Activated CD4-positive, alpha-beta T cell treated with anti-CD3 and anti-CD28 coated beads for 36 hours (primary cell): ENCODE measurements around the gene LPGAT1. TPM values are rescaled to one million over a fixed set of nuclear protein-coding genes. Genes with fewer than 3 reads are reported as not detected.
"Not testable (repeated sequence)": the region's sequence is repeated elsewhere in the genome, so short reads cannot be mapped to it uniquely, and the experiment has no call there.

ENCODE experiments used
- ATAC-seq: fragments of 200-7000 bp; cut with Tn5 transposase; one replicate; pipeline ENCODE4 v1.10.0; 2021; ENCODE audit warnings: mild to moderate bottlenecking, moderate library complexity
- CTCF ChIA-PET: fragments of 350-600 bp; sonication (Branson Sonifier 250); formaldehyde crosslinking; loops from one replicate; lab custom pipeline; 2021; ENCODE audit warnings: antibody characterized with exemption; lab: Charles Lee
- POLR2A ChIA-PET: fragments of 350-600 bp; sonication (Branson Sonifier 250); formaldehyde crosslinking; loops from one replicate; lab custom pipeline; 2021; ENCODE audit warnings: antibody characterized with exemption, inconsistent platforms; lab: Charles Lee
- DNase-seq: peaks from one replicate; pipeline ENCODE4 v3.0.0-alpha.2; 2020
- H3K27ac Mint-ChIP-seq: one replicate; pipeline ENCODE4 v1.8.0; 2021; ENCODE audit warnings: mixed read lengths
- H3K27me3 Mint-ChIP-seq: one replicate; pipeline ENCODE4 v1.8.0; 2021; ENCODE audit warnings: mixed read lengths
- H3K36me3 Mint-ChIP-seq: one replicate; pipeline ENCODE4 v1.8.0; 2021; ENCODE audit warnings: low read depth, mixed read lengths
- H3K4me1 Mint-ChIP-seq: one replicate; pipeline ENCODE4 v1.8.0; 2021; ENCODE audit warnings: mixed read lengths
- H3K4me3 Mint-ChIP-seq: one replicate; pipeline ENCODE4 v1.8.0; 2021; ENCODE audit warnings: mild to moderate bottlenecking, moderate library complexity, mixed read lengths
- H3K9me3 Mint-ChIP-seq: one replicate; pipeline ENCODE4 v1.8.0; 2021; ENCODE audit warnings: low read depth, mixed read lengths
- intact Hi-C, 2 experiments: fragments of 100-400 bp; cut with DNase I in 1 of 2; cut with micrococcal nuclease in 1 of 2; formaldehyde crosslinking; loops; one replicate each; pipeline versions ENCODE4 v1.14.2 to v1.15.1; 2022 to 2024; cut with DNase I, micrococcal nuclease
- total RNA-seq, 2 experiments: library from RNA; stranded (reverse); gene quantifications; one replicate each; pipeline ENCODE4 v1.2.3, GENCODE V29; 2021

Gene LPGAT1
- total RNA-seq, 2 experiments from 2014 or later: 21.7 to 24.9 TPM

- H3K27ac Mint-ChIP-seq: no peak overlapping the region
- H3K27me3 Mint-ChIP-seq: no peaks in the 10 kb centered on the region
- no peaks in the 10 kb centered on the region for H3K9me3 Mint-ChIP-seq
- no peak overlapping the region for H3K4me3 Mint-ChIP-seq
- DNase-seq (no peak), ATAC-seq (no peak)
- no peaks in the 10 kb centered on the region for H3K36me3 Mint-ChIP-seq
- CTCF ChIA-PET: interaction anchor here (0.6 to 4.1 kb wide), 29 partner anchors 10 to 757 kb away, joined by 3 to 102 read pairs (median 4); partner anchors contain the start of genes DTL and INTS7
- H3K4me1 Mint-ChIP-seq: peaks cover 9% of the 10 kb centered on the region
- intact Hi-C loops: loop anchor here (5.0 kb wide), 5 partner anchors 133 to 758 kb away; partner anchors contain the start of genes DTL (in 1 of the 2), INTS7 (in 1 of the 2) and LPGAT1 (in 1 of the 2)
- POLR2A ChIA-PET: no interaction called here
These were observed 131.5 kb downstream of the LPGAT1 start for GRCh38 chr1:211699059-211699458.

DNA sequence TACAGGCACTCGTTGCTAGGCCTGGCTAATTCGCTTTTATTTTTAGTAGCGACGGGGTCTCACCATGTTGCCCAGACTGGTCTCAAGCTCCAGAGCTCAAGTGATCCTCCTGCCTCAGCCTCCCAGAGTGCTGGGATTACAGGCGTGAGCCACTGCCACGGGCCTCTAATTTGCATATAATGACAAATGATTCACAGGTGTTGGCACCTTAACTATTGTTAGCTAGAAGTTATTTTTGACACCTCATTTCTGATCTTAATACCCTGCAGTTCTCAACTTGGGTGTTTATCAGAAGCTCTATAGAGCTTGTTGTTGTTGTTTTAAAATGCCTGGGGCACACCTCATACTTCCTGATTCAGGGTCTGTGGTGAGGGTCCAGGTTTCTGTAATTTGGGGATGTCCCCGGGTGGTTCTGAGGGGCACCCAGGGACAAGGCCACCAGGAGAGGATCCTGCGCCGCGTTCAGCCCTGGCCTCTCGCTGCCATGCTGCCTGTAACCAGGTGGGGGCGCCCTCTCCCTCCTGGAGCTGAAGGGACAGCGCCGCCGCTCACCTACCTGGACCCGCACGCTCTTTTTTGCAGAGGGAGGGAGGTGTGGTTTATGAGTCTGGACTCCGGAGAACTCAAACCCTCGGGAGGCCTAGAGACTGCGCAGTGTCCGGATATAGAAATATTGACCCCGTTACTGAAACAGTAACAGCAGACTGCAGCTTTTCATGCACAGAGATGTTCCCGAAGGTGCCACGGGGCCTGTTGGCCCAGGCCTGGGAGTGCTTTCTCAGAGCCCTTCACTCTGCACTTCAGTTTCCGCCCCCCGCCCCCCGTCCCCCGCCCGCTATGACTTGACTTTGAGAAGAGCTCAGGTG is 132.2 kb downstream of the LPGAT1 start:
- H3K36me3 Mint-ChIP-seq: no peaks in the 10 kb centered on the region
- intact Hi-C loops: loop anchor here (1.0 to 5.0 kb wide), 7 partner anchors 132 to 759 kb away; partner anchors contain the start of genes DTL (in 2 of the 2), INTS7 (in 2 of the 2) and LPGAT1 (in 2 of the 2)
- peak; percentile 98 for ATAC-seq
- DNase-seq: peak; percentile 92
- H3K4me1 Mint-ChIP-seq: peaks cover 9% of the 10 kb centered on the region
- no peaks in the 10 kb centered on the region for H3K9me3 Mint-ChIP-seq
- no peaks in the 10 kb centered on the region for H3K27me3 Mint-ChIP-seq
- H3K27ac Mint-ChIP-seq: no peak overlapping the region
- H3K4me3 Mint-ChIP-seq: no peak overlapping the region
- ChIA-PET CTCF (interaction anchor here (0.6 to 4.1 kb wide), 52 partner anchors 9 to 758 kb away, joined by 3 to 102 read pairs (median 4); partner anchors contain the start of genes DTL, INTS7, NEK2 and SLC30A1), POLR2A (interaction anchor here (0.7 kb wide), 2 partner anchors 43 to 556 kb away, joined by 3 read pairs; no protein-coding TSS in a partner anchor)

DNA sequence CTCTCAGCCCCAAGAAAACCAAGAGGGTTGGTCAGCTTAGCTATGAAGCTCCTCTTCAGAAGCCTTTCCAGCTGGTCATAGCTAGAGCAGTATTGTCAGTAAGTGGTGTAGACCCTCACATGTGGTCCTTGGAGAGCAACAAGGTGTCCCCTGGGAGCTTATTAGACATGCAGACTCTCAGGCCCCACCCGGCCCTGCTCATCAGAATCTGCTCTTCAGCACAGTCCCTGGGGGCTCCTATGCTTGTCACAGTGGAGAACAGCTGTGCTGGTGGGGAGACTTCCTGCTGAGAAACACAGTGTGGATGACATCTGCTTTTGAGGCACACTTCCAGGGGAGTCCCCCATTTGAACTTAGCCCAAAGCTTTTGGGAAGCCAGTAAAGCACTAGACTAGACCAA is 133.2 kb downstream of the LPGAT1 start:
- intact Hi-C loops: loop anchor here (5.0 kb wide), 5 partner anchors 135 to 760 kb away; partner anchors contain the start of genes DTL (in 1 of the 2), INTS7 (in 1 of the 2) and LPGAT1 (in 1 of the 2)
- ATAC-seq (no peak), DNase-seq (no peak)
- Mint-ChIP-seq H3K36me3 (no peaks in the 10 kb centered on the region), H3K4me1 (peaks cover 9% of the 10 kb centered on the region), H3K27ac (no peak overlapping the region), H3K27me3 (no peaks in the 10 kb centered on the region), H3K4me3 (no peak overlapping the region), H3K9me3 (no peaks in the 10 kb centered on the region)
- POLR2A ChIA-PET: no interaction called here
- CTCF ChIA-PET: interaction anchor here (0.6 to 4.1 kb wide), 18 partner anchors 11 to 759 kb away, joined by 3 to 102 read pairs (median 4); partner anchors contain the start of genes INTS7 and NEK2

DNA sequence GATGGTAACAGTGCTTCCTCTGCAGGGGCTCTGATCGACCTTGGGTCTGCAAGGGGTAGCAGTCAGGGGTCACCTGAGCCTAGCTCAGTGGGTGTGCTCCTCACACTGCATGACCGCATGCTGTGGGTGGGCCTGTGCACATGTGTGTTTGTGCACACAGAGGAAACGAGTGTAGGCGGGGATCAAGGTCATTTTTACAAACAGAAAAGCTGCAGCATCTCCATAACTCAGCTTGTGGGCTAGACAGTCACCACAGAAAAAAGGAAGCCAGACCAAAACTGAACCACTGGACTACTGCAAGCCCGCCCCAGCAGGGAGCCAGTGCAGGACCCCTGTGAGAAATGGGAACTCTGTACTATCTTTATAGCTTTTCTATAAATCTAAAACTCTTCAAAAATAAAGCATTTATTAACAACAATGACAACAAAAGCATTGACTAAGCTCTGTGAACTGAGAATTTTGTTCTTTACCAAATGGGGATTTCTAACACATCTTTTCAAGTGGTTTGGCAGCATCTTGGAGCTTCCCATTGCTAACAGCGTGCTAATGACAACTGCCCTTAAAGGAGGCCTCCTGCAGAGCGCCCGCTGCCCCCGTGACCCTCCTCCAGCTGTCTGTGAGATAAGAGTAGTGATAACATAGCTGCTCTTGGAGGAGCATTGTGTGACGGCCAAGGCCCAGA is 135.3 kb downstream of the LPGAT1 start:
- ATAC-seq (no peak), DNase-seq (no peak)
- Mint-ChIP-seq H3K27ac (no peak overlapping the region), H3K27me3 (no peaks in the 10 kb centered on the region), H3K9me3 (no peaks in the 10 kb centered on the region), H3K4me3 (no peak overlapping the region), H3K36me3 (no peaks in the 10 kb centered on the region), H3K4me1 (peaks cover 9% of the 10 kb centered on the region)
- POLR2A ChIA-PET: no interaction called here
- intact Hi-C loops: loop anchor here (5.0 kb wide), 5 partner anchors 137 to 762 kb away; partner anchors contain the start of genes DTL (in 1 of the 2), INTS7 (in 1 of the 2) and LPGAT1 (in 1 of the 2)
- CTCF ChIA-PET: interaction anchor here (0.6 to 1.4 kb wide), 6 partner anchors 11 to 761 kb away, joined by 3 to 7 read pairs (median 4); no protein-coding TSS in a partner anchor

DNA sequence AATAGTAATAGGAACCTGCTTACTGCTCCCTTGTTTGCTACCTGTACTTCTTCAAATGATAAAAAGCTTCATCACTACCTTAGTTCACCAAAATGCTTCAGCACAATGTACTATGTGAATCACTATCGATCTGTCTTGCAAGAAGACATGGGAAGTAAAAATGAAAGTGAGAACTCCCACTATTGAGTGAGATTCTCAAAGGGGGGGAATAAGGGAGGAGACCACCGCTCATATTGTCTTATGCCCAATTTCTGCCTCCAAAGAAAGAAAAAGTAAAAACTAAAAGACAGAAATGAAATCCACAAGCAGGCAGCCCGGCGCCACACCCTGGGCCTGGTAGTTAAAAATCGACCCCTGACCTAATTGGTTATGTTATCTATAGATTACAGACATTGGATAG is 136.7 kb downstream of the LPGAT1 start:
- ChIA-PET CTCF (interaction anchor here (1.3 kb wide), 1 partner anchor 9 kb away, joined by 3 read pairs; no protein-coding TSS in a partner anchor), POLR2A (interaction anchor here (0.6 kb wide), 1 partner anchor 322 kb away, joined by 3 read pairs; no protein-coding TSS in a partner anchor)
- H3K4me3 Mint-ChIP-seq, H3K27ac Mint-ChIP-seq, H3K4me1 Mint-ChIP-seq, H3K36me3 Mint-ChIP-seq, intact Hi-C loops, H3K9me3 Mint-ChIP-seq, ATAC-seq, DNase-seq, H3K27me3 Mint-ChIP-seq: not testable (repeated sequence)

Other genes starting within 250 kb of the LPGAT1 start
- 10 to 100 TPM; 32.3 to 38.8 TPM for gene NEK2, start 155.1 kb downstream of the LPGAT1 start, total RNA-seq
- gene INTS7, start 204.8 kb upstream of the LPGAT1 start, total RNA-seq: 10 to 100 TPM; 23.7 to 28.6 TPM
- gene DTL, start 205.0 kb upstream of the LPGAT1 start, total RNA-seq: 100 to 1,000 TPM in 1 of 2 experiments, 10 to 100 TPM in 1; 82.1 to 114 TPM